Activated CD8-positive, alpha-beta memory T cell treated with anti-CD3 and anti-CD28 coated beads for 24 hours (primary cell): ENCODE measurements around the gene SMIM10.
"Not testable (repeated sequence)": the region's sequence is repeated elsewhere in the genome, so short reads cannot be mapped to it uniquely, and the experiment has no call there.

Experiments
- DNase-seq: peaks from one replicate; pipeline ENCODE4 v3.0.0-alpha.2; 2020

The SMIM10 gene

GRCh38 chrX:134990801-134991481 is at the start of gene SMIM10:
TSS of gene SMIM10 (plus strand) at chrX:134990991. CDS start at chrX:134991096, 105 bp downstream.
- peak; percentile 76 for DNase-seq

GRCh38 chrX:134946364-134946763 is 44.4 kb upstream of the SMIM10 start:
- DNase-seq, result not testable (repeated sequence)

- DNase-seq, result no peak
Measured at GRCh38 chrX:134948333-134949241, 42.2 kb upstream of the SMIM10 start.

GRCh38 chrX:134949271-134949670 is 41.5 kb upstream of the SMIM10 start:
- DNase-seq, result no peak

- no peak for DNase-seq
Measured at GRCh38 chrX:134957836-134958235, 33.0 kb upstream of the SMIM10 start.

GRCh38 chrX:134960366-134960765 is 30.4 kb upstream of the SMIM10 start:
- not testable (repeated sequence) for DNase-seq

- no peak for DNase-seq
Measured at GRCh38 chrX:134963041-134963440, 27.8 kb upstream of the SMIM10 start.

- no peak for DNase-seq
Measured at GRCh38 chrX:134969726-134970125, 21.1 kb upstream of the SMIM10 start.

GRCh38 chrX:134971926-134972325 is 18.9 kb upstream of the SMIM10 start:
- DNase-seq, result no peak

- DNase-seq, result no peak
Measured at GRCh38 chrX:134975516-134975915, 15.3 kb upstream of the SMIM10 start.

GRCh38 chrX:134981910-134982309 is 8.9 kb upstream of the SMIM10 start:
- DNase-seq, result no peak

- DNase-seq, result no peak
Measured at GRCh38 chrX:134982748-134983147, 8.0 kb upstream of the SMIM10 start.

- no peak for DNase-seq
Measured at GRCh38 chrX:134985479-134985878, 5.3 kb upstream of the SMIM10 start.

- DNase-seq, result no peak
Measured at GRCh38 chrX:134990475-134990800, 353 bp upstream of the SMIM10 start.

GRCh38 chrX:134997646-134998045 is 6.9 kb downstream of the SMIM10 start:
- DNase-seq, result no peak

- DNase-seq, result no peak
Measured at GRCh38 chrX:134998246-134998645, 7.5 kb downstream of the SMIM10 start.

GRCh38 chrX:134999469-134999868 is 8.7 kb downstream of the SMIM10 start:
- DNase-seq, result no peak

- no peak for DNase-seq
Measured at GRCh38 chrX:135000516-135000915, 9.7 kb downstream of the SMIM10 start.

GRCh38 chrX:135003876-135004623 is 13.3 kb downstream of the SMIM10 start:
- peak; percentile 94 for DNase-seq

GRCh38 chrX:135006187-135006586 is 15.4 kb downstream of the SMIM10 start:
- DNase-seq, result no peak

GRCh38 chrX:135009057-135009610 is 18.3 kb downstream of the SMIM10 start:
- no peak for DNase-seq

- no peak for DNase-seq
Measured at GRCh38 chrX:135009838-135010237, 19.0 kb downstream of the SMIM10 start.

- DNase-seq, result no peak
Measured at GRCh38 chrX:135010921-135011320, 20.1 kb downstream of the SMIM10 start.
